ENCODE results near the gene LAMA3. TPM values are rescaled to one million over a fixed set of nuclear protein-coding genes. Genes with fewer than 3 reads are reported as not detected.

LAMA3 gene
- total RNA-seq, 1 experiment from 2014 or later: 5.6 TPM

- no TSS peak for BruUV-seq (replicated peaks)
- Histone ChIP-seq H3K4me1 (ENCODE audit: control insufficient read depth in 1 of 2, insufficient read depth in 2 of 2, low read length in 2 of 2) (peaks cover 11 to 25% of the 10 kb centered on the region in 2 experiments), H3K9me2 (ENCODE audit: insufficient read depth) (no peaks in the 10 kb centered on the region), H3K79me2 (ENCODE audit: insufficient read depth, low read length) (no peaks in the 10 kb centered on the region), H3K9me3 (ENCODE audit: control insufficient read depth in 1 of 2, insufficient read depth in 1 of 2, low read depth in 1 of 2, low read length in 2 of 2) (no peaks in the 10 kb centered on the region), H3K27ac (ENCODE audit: low read depth, low read length) (no peak overlapping the region), H4K20me1 (ENCODE audit: insufficient read depth) (no peaks in the 10 kb centered on the region), H3K36me3 (ENCODE audit: control insufficient read depth in 1 of 2, insufficient read depth in 2 of 2, low read length in 2 of 2) (no peaks in the 10 kb centered on the region), H3K9ac (ENCODE audit: low read length) (no peak overlapping the region), H3K4me2 (ENCODE audit: low read length) (no peak overlapping the region), H3K4me3 (replicated peaks in 1 of 2; ENCODE audit: low read depth in 1 of 2, low read length in 2 of 2) (no peak overlapping the region), H2AFZ (ENCODE audit: low read depth, low read length, poor library complexity, severe bottlenecking) (no peak overlapping the region), H3K27me3 (ENCODE audit: insufficient read depth, low read length) (no peaks in the 10 kb centered on the region)
- intact Hi-C loops (cut with micrococcal nuclease): no loop called here
- ChIA-PET CTCF (no interaction called here), RAD21 (ENCODE audit: low non-redundant PET in 1 of 2, low total read pairs in 2 of 2, uncharacterized antibody in 2 of 2, unreplicated experiment in 2 of 2) (no interaction called here), POLR2A (interaction anchor here (0.9 kb wide), 1 partner anchor 22 kb away, joined by 3 read pairs; no protein-coding TSS in a partner anchor)
- TF ChIP-seq ZBTB33 (IDR thresholded peaks at IDR 0.05; ENCODE audit: extremely low read depth, insufficient replicate concordance, low read length): no peak
- no peak for TF ChIP-seq EZH2 (IDR thresholded peaks at IDR 0.05)
- TF ChIP-seq YY1 (IDR thresholded peaks at IDR 0.05; ENCODE audit: extremely low read depth, insufficient replicate concordance, low read depth, low read length): no peak
- no peak for TF ChIP-seq TCF7L2 (IDR thresholded peaks at IDR 0.05; ENCODE audit: borderline replicate concordance, extremely low read depth, insufficient read depth, insufficient read length)
- no peak for TF ChIP-seq ZFX (IDR thresholded peaks at IDR 0.05)
- TF ChIP-seq SIN3A (IDR thresholded peaks at IDR 0.05; ENCODE audit: low read depth): no peak
- TF ChIP-seq FOSL1 (IDR thresholded peaks at IDR 0.05; ENCODE audit: low read depth): no peak
- no peak for TF ChIP-seq MAX (IDR thresholded peaks at IDR 0.05)
- TF ChIP-seq CBX3 (IDR thresholded peaks at IDR 0.05; ENCODE audit: low read depth): no peak
- TF ChIP-seq SRF (IDR thresholded peaks at IDR 0.05; ENCODE audit: low read depth): no peak
- no peak for TF ChIP-seq ATF3 (IDR thresholded peaks at IDR 0.05)
- no peak for TF ChIP-seq JUND (IDR thresholded peaks at IDR 0.05)
- DNase-seq (ENCODE audit: low read depth, low spot score) (no peak), ATAC-seq (no peak)
Measured at GRCh38 chr18:23859466-23860336, 170.4 kb downstream of the LAMA3 start.

Data from HCT116 (cell line).